GM12872 (cell line): Measurements from ENCODE around the gene MBNL3.

Experiments used
- TF ChIP-seq, protein P1 (sequence below): IDR thresholded peaks from 3 replicates; pipeline ENCODE4 v1.5.1; 2011; ENCODE audit warnings: low read depth, mild to moderate bottlenecking, low read length, moderate library complexity; ENCODE audit not compliant: insufficient read depth

Gene MBNL3

DNA sequence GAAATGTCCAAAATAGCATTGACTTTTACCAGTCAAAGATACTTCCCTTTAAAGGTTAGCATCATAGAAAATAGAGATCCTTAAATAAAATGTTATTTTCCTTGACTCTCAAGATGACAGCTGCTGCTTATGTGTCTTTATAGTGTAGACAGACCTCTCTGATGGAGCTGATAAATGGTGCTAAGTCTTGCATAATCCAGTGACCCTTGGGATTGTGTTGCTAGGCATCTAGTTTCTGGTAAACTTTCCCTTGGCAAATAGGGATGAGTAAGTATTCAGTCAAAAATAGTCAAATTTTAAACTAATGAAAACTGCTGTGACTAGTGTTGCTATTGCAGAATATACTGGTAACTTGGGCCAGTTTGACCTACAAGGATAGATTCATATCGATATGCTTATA lies 53.6 kb downstream of the MBNL3 start:
- TF ChIP-seq, protein P1, sequence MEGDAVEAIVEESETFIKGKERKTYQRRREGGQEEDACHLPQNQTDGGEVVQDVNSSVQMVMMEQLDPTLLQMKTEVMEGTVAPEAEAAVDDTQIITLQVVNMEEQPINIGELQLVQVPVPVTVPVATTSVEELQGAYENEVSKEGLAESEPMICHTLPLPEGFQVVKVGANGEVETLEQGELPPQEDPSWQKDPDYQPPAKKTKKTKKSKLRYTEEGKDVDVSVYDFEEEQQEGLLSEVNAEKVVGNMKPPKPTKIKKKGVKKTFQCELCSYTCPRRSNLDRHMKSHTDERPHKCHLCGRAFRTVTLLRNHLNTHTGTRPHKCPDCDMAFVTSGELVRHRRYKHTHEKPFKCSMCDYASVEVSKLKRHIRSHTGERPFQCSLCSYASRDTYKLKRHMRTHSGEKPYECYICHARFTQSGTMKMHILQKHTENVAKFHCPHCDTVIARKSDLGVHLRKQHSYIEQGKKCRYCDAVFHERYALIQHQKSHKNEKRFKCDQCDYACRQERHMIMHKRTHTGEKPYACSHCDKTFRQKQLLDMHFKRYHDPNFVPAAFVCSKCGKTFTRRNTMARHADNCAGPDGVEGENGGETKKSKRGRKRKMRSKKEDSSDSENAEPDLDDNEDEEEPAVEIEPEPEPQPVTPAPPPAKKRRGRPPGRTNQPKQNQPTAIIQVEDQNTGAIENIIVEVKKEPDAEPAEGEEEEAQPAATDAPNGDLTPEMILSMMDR = no peak

DNA sequence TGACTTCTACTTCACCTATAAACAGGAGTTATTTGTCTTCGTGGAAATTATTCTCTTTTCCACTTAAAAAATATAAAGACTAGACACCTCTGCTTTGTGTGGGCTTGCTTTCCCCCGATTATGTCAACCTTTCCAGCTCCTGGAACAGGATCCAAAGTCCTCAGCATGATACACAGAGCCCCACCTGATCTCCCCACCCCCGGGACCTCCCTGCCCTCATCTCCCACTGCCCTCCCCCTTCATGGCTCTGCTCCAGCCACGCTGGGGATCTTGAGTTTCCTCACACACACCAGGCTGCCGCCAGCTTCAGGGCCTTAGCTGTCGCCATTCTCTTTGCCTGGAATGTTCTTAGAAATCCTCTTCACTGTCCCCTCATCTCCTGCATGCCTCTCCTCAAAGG lies 55.3 kb downstream of the MBNL3 start:
- TF ChIP-seq, protein P1 = no peak

DNA sequence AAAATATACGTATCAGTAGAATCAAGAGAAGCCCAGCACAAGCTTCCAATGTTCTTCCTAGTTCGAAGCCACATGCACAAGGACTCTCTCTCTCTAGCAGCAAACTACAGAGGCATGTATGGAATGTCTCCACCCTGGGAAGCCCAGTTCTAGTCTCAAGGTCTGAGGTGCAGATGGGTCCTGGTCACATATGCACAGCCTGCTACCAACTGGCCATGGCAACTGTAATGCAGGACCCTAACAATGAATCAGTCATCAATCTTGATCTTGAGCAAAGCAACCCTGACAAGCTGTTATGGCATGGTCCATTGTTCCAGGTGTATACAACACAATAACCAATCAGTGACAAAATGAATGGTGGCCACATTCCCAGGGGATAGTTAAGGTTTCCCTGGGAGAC lies 55.8 kb downstream of the MBNL3 start:
- TF ChIP-seq, protein P1 = no peak

DNA sequence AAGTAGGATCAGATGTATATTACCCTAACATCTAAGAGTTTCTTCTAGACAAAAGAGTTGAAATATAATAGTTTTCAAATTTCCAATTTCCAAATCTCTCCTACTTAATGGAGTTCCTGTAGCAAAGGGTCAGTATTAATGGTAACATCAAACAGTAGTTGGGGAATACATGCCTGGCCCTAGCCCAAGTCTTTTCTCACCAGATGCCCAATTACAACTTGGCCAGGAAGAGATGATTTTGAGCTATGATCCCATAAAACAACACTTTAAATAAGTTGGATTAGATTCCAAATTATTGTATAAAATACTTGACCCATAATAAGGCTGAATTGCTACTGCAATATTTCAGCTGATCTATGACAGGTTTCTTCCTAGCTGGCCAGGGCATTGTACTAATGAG lies 59.9 kb downstream of the MBNL3 start:
- TF ChIP-seq, protein P1 = no peak

DNA sequence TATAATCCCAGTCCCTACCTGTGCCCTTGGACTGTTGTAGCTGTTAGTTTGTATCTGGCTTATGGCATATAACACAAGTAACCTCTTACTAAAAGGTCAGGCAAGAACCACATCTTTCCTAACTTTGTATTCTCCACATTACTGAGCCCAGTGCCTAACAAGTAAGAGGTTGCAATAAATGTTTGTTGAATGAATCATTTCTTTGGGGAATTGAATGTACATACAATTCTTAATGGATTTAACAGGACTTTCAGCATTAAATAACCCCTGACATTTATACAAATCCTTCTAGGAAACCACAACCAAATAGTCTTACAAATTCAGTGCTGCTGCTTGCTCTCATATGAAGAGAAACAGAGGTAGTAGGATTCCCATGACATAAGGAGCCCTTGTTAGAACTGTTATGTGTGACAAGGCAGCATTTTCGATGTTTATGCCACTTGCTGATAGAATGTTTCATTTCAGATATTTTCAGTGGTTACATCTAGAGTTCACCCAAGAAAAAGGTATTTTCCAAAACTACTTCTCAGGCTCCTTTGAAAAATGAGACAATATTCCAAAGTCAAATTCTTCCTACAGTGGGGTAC lies 62.0 kb downstream of the MBNL3 start:
- TF ChIP-seq, protein P1 = no peak

DNA sequence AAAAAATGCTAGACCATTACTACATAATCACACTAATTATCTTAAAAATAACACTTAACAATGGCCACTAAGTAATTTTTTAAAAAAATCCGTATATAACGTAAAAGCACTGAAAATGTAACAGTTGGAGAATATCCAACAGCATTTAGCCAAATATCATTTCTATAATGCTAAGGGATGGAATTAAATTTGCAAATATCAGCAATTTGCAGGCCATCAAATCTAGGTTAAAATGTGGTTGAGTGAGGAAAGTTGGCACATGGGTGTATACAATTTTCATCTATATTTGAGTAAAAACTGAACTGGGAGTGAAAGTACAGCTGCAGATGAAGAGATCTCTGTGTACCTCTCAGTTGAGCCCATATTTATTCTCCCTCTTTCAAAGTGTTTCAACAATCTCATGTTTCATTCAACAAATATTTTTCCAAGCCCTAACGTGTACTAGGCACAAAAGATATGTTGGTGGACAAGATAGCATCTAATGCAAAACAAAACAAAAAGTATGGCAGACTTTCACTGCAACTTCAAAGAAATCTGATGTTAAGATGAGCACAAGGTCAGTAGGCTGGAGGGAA lies 63.0 kb downstream of the MBNL3 start:
- TF ChIP-seq, protein P1 = no peak

DNA sequence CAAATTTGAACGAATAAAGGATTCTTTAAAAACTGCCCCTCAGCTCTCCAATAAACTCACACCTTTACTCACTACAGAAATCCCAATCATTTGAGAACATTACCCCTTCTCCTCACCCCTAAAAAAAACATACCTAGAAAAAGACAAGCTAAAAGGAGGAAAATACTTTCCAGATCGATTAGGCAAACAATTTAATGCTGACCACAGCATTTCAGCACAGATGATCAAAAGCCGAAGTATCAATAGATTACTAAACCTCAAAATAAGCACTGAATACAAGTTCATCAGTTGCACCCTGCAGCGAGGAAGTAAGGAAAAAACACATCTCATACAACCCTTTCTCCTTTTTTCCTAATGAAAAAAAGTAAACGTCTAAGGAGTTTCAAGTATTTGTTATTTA lies 65.5 kb downstream of the MBNL3 start:
- TF ChIP-seq, protein P1 = no peak

DNA sequence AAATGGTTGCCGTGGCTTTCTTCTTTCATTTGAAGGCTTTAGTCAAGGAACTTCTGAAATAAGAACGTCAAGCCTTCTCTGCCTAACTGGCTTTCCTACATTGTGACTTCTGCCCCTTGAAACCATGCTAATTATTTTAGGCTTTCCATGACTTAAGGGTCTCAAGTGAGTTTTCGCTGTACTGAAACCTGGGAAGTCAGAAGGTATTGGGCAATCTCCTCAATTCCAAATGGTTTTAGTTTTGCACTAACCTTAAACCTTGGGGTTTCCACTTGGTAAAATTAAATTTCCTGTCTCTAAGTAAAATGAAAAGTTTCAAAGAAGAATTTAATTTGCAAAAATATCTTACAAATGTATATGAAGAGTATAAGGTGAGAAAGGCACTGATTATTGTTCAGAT lies 73.8 kb downstream of the MBNL3 start:
- TF ChIP-seq, protein P1 = no peak
